ENCODE results near the gene FEM1A. TPM values are rescaled to one million over a fixed set of nuclear protein-coding genes. Genes with fewer than 3 reads are reported as not detected.

FEM1A gene
- total and polyA plus RNA-seq, 9 of the 15 experiments (the other 6 are each of a cell fraction or from before 2014, with no cell fraction given): 0.08 to 19.0 (median 6.8) TPM

DNA sequence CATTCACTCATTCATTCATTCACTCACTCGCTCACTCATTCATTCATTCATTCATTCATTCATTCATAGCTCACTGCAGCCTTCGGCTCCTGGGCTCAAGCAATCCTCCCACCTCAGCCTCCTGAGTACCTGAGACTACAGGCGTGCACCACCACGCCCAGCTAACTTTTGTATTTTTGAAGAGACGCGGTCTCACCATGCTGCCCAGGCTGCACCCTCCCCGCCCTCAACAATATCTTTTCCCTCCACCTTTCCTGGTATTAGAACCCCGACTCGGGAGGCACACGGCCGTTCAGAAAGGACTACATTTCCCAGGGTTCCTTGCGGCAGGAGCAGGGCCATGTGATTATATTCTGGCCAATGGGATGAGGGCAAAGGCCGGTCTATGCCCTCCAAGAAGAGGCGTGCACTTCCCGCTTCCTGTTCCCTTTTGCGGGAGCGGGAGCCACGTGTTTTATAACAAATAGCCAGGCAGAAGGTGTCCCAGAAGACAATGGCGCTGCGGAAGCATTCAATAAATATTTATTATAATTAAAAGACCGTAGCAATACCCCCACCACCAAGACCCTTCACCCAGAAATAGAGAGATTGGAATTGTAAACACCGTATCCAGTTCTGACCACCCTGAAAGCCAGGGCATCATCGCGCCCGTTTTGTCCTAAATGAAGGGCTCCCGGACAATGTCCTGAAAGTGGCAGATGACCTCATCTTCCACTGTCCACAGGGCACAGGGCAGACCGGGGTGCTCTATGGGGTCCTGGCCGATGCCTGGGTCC lies 24.1 kb downstream of the FEM1A start (continued):
- TF ChIP-seq TEAD4 (IDR thresholded peaks at IDR 0.05; ENCODE audit: low read length): no peak
- TF ChIP-seq TEAD4 (CRISPR knock-in tag; IDR thresholded peaks at IDR 0.05; ENCODE audit: borderline replicate concordance): no peak
- no peak for TF ChIP-seq MYBL2 (IDR thresholded peaks at IDR 0.05; ENCODE audit: low read depth)
- no peak for TF ChIP-seq MYBL2 (CRISPR knock-in tag; IDR thresholded peaks at IDR 0.05; ENCODE audit: borderline replicate concordance)
- TF ChIP-seq PPARD (CRISPR knock-in tag; IDR thresholded peaks at IDR 0.05): no peak
- TF ChIP-seq RNF2 (IDR thresholded peaks at IDR 0.05): no peak; the same call in 1 of the 2 replicates
- no peak for TF ChIP-seq ZNF79 (CRISPR knock-in tag; IDR thresholded peaks at IDR 0.05; ENCODE audit: low read depth)
- no peak for TF ChIP-seq BRCA1 (IDR thresholded peaks at IDR 0.05)
- no peak for TF ChIP-seq BRCA1 (CRISPR knock-in tag; IDR thresholded peaks at IDR 0.05)
- no peak for TF ChIP-seq MITF (IDR thresholded peaks at IDR 0.05)
- no peak for TF ChIP-seq DIDO1 (tag; IDR thresholded peaks at IDR 0.05; ENCODE audit: low read depth)
- TF ChIP-seq CLOCK (CRISPR knock-in tag; IDR thresholded peaks at IDR 0.05; ENCODE audit: borderline replicate concordance): no peak
- no peak for TF ChIP-seq IRF2 (CRISPR knock-in tag; IDR thresholded peaks at IDR 0.05)
- TF ChIP-seq TAF15 (IDR thresholded peaks at IDR 0.05; ENCODE audit: low read depth, low read length): no peak
- TF ChIP-seq, protein P1, sequence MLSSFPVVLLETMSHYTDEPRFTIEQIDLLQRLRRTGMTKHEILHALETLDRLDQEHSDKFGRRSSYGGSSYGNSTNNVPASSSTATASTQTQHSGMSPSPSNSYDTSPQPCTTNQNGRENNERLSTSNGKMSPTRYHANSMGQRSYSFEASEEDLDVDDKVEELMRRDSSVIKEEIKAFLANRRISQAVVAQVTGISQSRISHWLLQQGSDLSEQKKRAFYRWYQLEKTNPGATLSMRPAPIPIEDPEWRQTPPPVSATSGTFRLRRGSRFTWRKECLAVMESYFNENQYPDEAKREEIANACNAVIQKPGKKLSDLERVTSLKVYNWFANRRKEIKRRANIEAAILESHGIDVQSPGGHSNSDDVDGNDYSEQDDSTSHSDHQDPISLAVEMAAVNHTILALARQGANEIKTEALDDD (IDR thresholded peaks at IDR 0.05): no peak
- no peak for TF ChIP-seq XRCC4 (IDR thresholded peaks at IDR 0.05; ENCODE audit: extremely low read depth, insufficient read depth, insufficient read length)
- TF ChIP-seq ZC3H11A (IDR thresholded peaks at IDR 0.05; ENCODE audit: low read depth, low read length): no peak
- peak; percentile 9 for TF ChIP-seq RBM22 (IDR thresholded peaks at IDR 0.05; ENCODE audit: low read depth, low read length, poor library complexity, severe bottlenecking)
- TF ChIP-seq XRCC5 (IDR thresholded peaks at IDR 0.05; ENCODE audit: low read depth, low read length): peak; percentile 71; the same call in 1 of the 2 replicates
- no peak for TF ChIP-seq DNMT1 (IDR thresholded peaks at IDR 0.05)
- no peak for TF ChIP-seq ZNF717 (CRISPR knock-in tag; IDR thresholded peaks at IDR 0.05)
- no peak for TF ChIP-seq RBM39 (optimal IDR thresholded peaks at IDR 0.05; ENCODE audit: low read depth, low read length)
- TF ChIP-seq HNRNPL (IDR thresholded peaks at IDR 0.05; ENCODE audit: low read depth, low read length): no peak
- no peak for TF ChIP-seq TCFL5 (CRISPR knock-in tag; conservative IDR thresholded peaks at IDR 0.05)
- TF ChIP-seq CREBBP (IDR thresholded peaks at IDR 0.05; ENCODE audit: low read depth, low read length): no peak
- no peak for TF ChIP-seq PHF20 (IDR thresholded peaks at IDR 0.05; ENCODE audit: partially characterized antibody)
- TF ChIP-seq U2AF1 (optimal IDR thresholded peaks at IDR 0.05; ENCODE audit: low read depth, low read length): no peak
